K562 (cell line): ENCODE results near the gene BAIAP2. TPM values are rescaled to one million over a fixed set of nuclear protein-coding genes. Genes with fewer than 3 reads are reported as not detected.

ENCODE experiments used
- ATAC-seq: fragments of 200-7000 bp; cut with Tn5 transposase; 3 replicates; pipeline ENCODE4 v1.9.1; 2020; ENCODE audit warnings: moderate library complexity
- BruUV-seq: library from RNA; stranded (reverse); fragments of 400-500 nt; replicated peaks from 2 replicates; lab custom pipeline; 2021; lab: Mats Ljungman, UMichigan
- CTCF ChIA-PET: fragments of 300-600 bp; formaldehyde crosslinking; extraction: SDS; loops from one replicate; lab custom pipeline; 2021; ENCODE audit warnings: low intra/inter-chr PET ratio; lab: Yijun Ruan, JAX
- POLR2A ChIA-PET: fragments of 300-600, 350-650 bp; sonication (Branson Sonifier 250); formaldehyde crosslinking; extraction: SDS; loops from one replicate; lab custom pipeline; 2021; ENCODE audit warnings: antibody characterized with exemption, inconsistent platforms; lab: Yijun Ruan, JAX
- DNase-seq, 4 experiments: peaks; one replicate each; pipeline versions ENCODE4 v3.0.0 to v3.0.0-alpha.2; 2011 to 2018; ENCODE audit warnings: low spot score in 3 of 4, mixed read lengths in 3 of 4; ENCODE audit errors: extremely low read depth in 1 of 4
- FAIRE-seq: peaks from 2 replicates; lab custom pipeline; 2011; peaks lifted over from hg19 to GRCh38; lab: Jason Lieb, UNC
- H2AFZ ChIP-seq: 2 replicates; pipeline ENCODE4 v1.6.0; 2011; ENCODE audit warnings: low read depth, low read length, control low read depth, inconsistent platforms
- H3K27ac ChIP-seq: fragments of 200-600 bp; 3 replicates; pipeline ENCODE4 v1.8.0; 2011; ENCODE audit warnings: low read depth, mild to moderate bottlenecking, control low read depth, inconsistent platforms, low read length, moderate library complexity, mixed read lengths; ENCODE audit errors: extremely low read depth
- H3K27me3 ChIP-seq, 2 experiments: fragments of 300-600 bp in 1 of 2; 2 replicates in 1 of 2; 3 replicates in 1 of 2; pipeline versions ENCODE4 v1.6.0 to v1.8.0; 2011; ENCODE audit warnings: inconsistent platforms in 2 of 2, low read length in 2 of 2, mild to moderate bottlenecking in 1 of 2, mixed read lengths in 1 of 2, moderate library complexity in 1 of 2; ENCODE audit not compliant: control insufficient read depth in 2 of 2, insufficient read depth in 2 of 2
- H3K36me3 ChIP-seq: fragments of 300-600 bp; 3 replicates; pipeline ENCODE4 v1.8.0; 2011; ENCODE audit warnings: mild to moderate bottlenecking, low read length, inconsistent platforms; ENCODE audit not compliant: control insufficient read depth, insufficient read depth
- H3K4me1 ChIP-seq, 2 experiments: fragments of 200-600 bp in 1 of 2; replicated peaks in 1 of 2; 2 replicates in 1 of 2; 3 replicates in 1 of 2; pipeline versions ENCODE4 v1.5.1 to v1.8.0; 2011; ENCODE audit warnings: inconsistent platforms in 2 of 2, low read length in 2 of 2, mild to moderate bottlenecking in 1 of 2, mixed read lengths in 1 of 2, moderate library complexity in 1 of 2; ENCODE audit not compliant: control insufficient read depth in 2 of 2, insufficient read depth in 2 of 2
- H3K4me2 ChIP-seq: 2 replicates; pipeline ENCODE4 v1.6.1; 2011; ENCODE audit warnings: low read length, control low read depth, inconsistent platforms, mixed read lengths; ENCODE audit not compliant: insufficient read depth
- H3K4me3 ChIP-seq: fragments of 200-600 bp; sonication (generic), shearing (Covaris generic); 2 replicates; pipeline ENCODE4 v1.5.1; 2016; ENCODE audit warnings: control low read depth, inconsistent platforms
- H3K79me2 ChIP-seq: fragments of 200-600 bp; 3 replicates; pipeline ENCODE4 v1.8.0; 2011; ENCODE audit warnings: low read length, inconsistent platforms; ENCODE audit not compliant: control insufficient read depth, insufficient read depth
- H3K9ac ChIP-seq, 2 experiments: 2 replicates each; pipeline versions ENCODE4 v1.6.0 to v1.6.1; 2011; ENCODE audit warnings: low read depth in 2 of 2, low read length in 2 of 2, control low read depth in 1 of 2, inconsistent platforms in 1 of 2, mild to moderate bottlenecking in 1 of 2, mixed read lengths in 1 of 2; ENCODE audit not compliant: insufficient read depth in 1 of 2
- H3K9me1 ChIP-seq: one replicate; pipeline ENCODE4 v1.6.0; 2011; ENCODE audit warnings: inconsistent platforms, mild to moderate bottlenecking, low read length, moderate library complexity; ENCODE audit not compliant: control insufficient read depth, insufficient read depth
- H3K9me3 ChIP-seq: replicated peaks from 2 replicates; pipeline ENCODE4 v1.5.1; 2011; ENCODE audit warnings: low read depth, low read length, inconsistent platforms; ENCODE audit not compliant: control insufficient read depth, insufficient read depth
- H4K20me1 ChIP-seq: replicated peaks from 2 replicates; pipeline ENCODE4 v1.6.1; 2011; ENCODE audit warnings: low read length, inconsistent platforms, mixed read lengths; ENCODE audit not compliant: control insufficient read depth, insufficient read depth
- EGR1 ChIP-seq: fragments of 450-650 bp; conservative IDR thresholded peaks from 2 replicates; pipeline ENCODE4 v1.6.1; 2017; ENCODE audit warnings: mild to moderate bottlenecking
- NRF1 ChIP-seq, 2 experiments: fragments of 450-650 bp; IDR thresholded peaks in 1 of 2; conservative IDR thresholded peaks in 1 of 2; 2 replicates each; pipeline ENCODE4 v1.6.1; 2014; ENCODE audit warnings: mild to moderate bottlenecking in 2 of 2
- SP2 ChIP-seq: IDR thresholded peaks from 2 replicates; pipeline ENCODE4 v1.6.1; 2011; ENCODE audit warnings: mild to moderate bottlenecking, low read depth, low read length, moderate library complexity; ENCODE audit not compliant: poor library complexity, severe bottlenecking; ENCODE audit errors: extremely low read depth
- STAG1 ChIP-seq: sonication (generic); formaldehyde crosslinking; IDR thresholded peaks from 2 replicates; pipeline ENCODE4 v1.5.0; 2020; ENCODE audit warnings: missing genetic modification reagents, borderline replicate concordance
- ZNF165 ChIP-seq: fragments of 250-450 bp; sonication (Bioruptor Pico); IDR thresholded peaks from 2 replicates; pipeline ENCODE4 v1.4.0; 2020; ENCODE audit warnings: borderline replicate concordance
- WGBS: fragments of 100-300 bp; shearing (Covaris generic); methylation state at CpG from one replicate; pipeline ENCODE4 v1.1.6; 2016; ENCODE audit warnings: low coverage, mixed read lengths; ENCODE audit not compliant: insufficient coverage; ENCODE audit errors: missing lambda C conversion rate; 5-methylcytosine and 5-hydroxymethylcytosine counted together
- in situ Hi-C: fragments of 300-500 bp; cut with MboI; formaldehyde crosslinking; loops from 4 replicates; pipeline ENCODE4 v1.15.0; 2018; ENCODE audit warnings: inconsistent platforms, mixed read lengths
- intact Hi-C: fragments of 100-400 bp; cut with micrococcal nuclease; formaldehyde crosslinking; loops from 2 replicates; pipeline ENCODE4 v1.14.2; 2022
- polyA plus RNA-seq, 8 experiments: library from polyadenylated mRNA; depleted of rRNA in 4 of 8; stranded (reverse) in 5 of 8; unstranded in 3 of 8; fragments of >200 nt; fragmentation: Nextera tagmentation in 2 of 8; fragmentation: Illumina TruSeq in 1 of 8; extraction: Ambion mirVana in 2 of 8; extraction: Trizol in 1 of 8; gene quantifications; 2 replicates each; pipeline versions ENCODE4 v1.2.1 to v1.2.3, GENCODE V29; 2011 to 2014; ENCODE audit warnings: inconsistent platforms in 1 of 8, missing spikeins in 1 of 8
- total RNA-seq, 7 experiments: library from RNA; depleted of rRNA in 6 of 7; stranded (reverse); fragments of >200 nt in 6 of 7; fragmentation: Illumina TruSeq in 2 of 7; extraction: Trizol in 2 of 7; gene quantifications; 2 replicates each; pipeline versions ENCODE4 v1.2.1 to v1.2.3, GENCODE V29; 2011 to 2021; ENCODE audit warnings: low replicate concordance in 1 of 7
- TF ChIP-seq, protein P1 (sequence below): sonication (generic); formaldehyde crosslinking; IDR thresholded peaks from 2 replicates; pipeline ENCODE4 v1.8.0; 2022; ENCODE audit warnings: mild to moderate bottlenecking, missing genetic modification reagents

The BAIAP2 gene
- total and polyA plus RNA-seq, 9 of the 15 experiments (the other 6 are each of a cell fraction or from before 2014, with no cell fraction given) = 2.3 to 51.6 (median 18.4) TPM

DNA sequence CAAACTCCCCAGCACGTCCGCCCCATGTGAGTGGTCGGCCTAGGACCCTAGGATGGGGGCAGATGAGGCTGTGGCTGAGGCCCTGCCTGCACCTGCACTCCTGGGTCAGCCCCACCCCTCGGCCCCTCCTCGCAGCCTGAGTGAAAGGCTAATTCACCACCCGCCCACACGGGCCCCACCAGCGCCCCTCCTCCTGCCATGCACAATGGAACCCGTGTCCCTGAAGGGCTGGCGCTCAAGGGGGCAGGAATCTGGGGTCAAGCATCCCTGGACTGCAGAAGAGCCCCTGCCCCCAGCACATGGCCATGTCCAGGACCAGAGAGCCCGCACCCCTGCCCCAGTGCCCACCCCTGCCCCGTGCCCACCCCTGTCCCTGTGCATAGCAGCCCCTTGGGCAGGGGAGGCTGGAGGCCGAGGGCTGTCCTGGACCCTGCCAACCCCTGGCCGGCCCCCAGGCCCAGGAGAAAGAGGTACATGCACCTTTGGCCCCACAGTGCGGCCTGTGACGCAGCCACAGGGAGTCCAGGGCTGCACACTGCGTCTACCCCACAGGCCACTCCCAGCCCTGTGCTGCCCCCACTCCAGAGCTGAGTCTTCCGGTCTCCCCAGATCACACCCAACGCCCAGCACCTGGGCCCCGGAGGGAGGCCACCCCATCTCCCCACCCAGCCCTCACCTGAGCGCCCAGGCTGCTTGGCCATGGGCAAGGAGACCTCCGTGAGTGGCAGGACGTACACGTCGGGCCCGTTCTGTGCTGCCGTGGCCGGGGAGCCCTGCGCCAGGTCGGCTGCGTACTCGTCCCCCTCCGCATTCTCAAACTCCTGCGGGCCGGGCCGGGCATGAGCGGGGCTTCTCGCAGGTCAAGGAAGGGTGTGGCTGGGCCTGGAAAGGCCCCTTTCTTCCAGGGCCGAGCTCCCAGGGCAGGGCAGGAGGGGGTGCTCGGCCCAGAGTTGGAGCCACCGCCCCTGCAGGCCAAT lies 95.7 kb downstream of the BAIAP2 start:
- no peaks in the 10 kb centered on the region for H3K36me3 ChIP-seq
- ATAC-seq (no peak; the same call in 2 of the 3 replicates), FAIRE-seq (no peak), DNase-seq (peak in 1 of 4 experiments; percentile 41)
- intact Hi-C loops (no loop called here), in situ Hi-C loops (loop anchor here (25.0 kb wide), 1 partner anchor 107 kb away; the partner anchor contains the start of genes NDUFAF8 and TEPSIN)
- H4K20me1 ChIP-seq = peaks cover 6% of the 10 kb centered on the region
- no peak overlapping the region for H3K27ac ChIP-seq
- peaks cover 6 to 91% of the 10 kb centered on the region in 2 experiments; a peak in 4 of 5 replicates for H3K4me1 ChIP-seq
- WGBS = 11% methylated on average over 36 of the region's 41 CpGs
- H3K9ac ChIP-seq = no peak overlapping the region
- H3K79me2 ChIP-seq = no peaks in the 10 kb centered on the region
- no peak overlapping the region for H2AFZ ChIP-seq
- no peak overlapping the region for H3K4me2 ChIP-seq
- no TSS peak for BruUV-seq
- no peaks in the 10 kb centered on the region for H3K9me1 ChIP-seq
- peaks cover 9 to 30% of the 10 kb centered on the region in 2 experiments; a peak in 4 of 5 replicates for H3K27me3 ChIP-seq
- ChIA-PET POLR2A (interaction anchor here (1.9 kb wide), 1 partner anchor 9 kb away, joined by 6 read pairs; no protein-coding TSS in a partner anchor), CTCF (no interaction called here)
- H3K9me3 ChIP-seq = no peaks in the 10 kb centered on the region
- no peak overlapping the region for H3K4me3 ChIP-seq
- TF ChIP-seq, protein P1, sequence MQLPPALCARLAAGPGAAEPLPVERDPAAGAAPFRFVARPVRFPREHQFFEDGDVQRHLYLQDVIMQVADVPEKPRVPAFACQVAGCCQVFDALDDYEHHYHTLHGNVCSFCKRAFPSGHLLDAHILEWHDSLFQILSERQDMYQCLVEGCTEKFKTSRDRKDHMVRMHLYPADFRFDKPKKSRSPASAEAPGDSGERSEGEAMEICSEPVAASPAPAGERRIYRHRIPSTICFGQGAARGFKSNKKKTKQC = no peak
- TF ChIP-seq ZNF165 (no peak), SP2 (no peak), STAG1 (CRISPR knock-in tag) (no peak), NRF1 (conservative IDR thresholded peaks at IDR 0.05 in 1 of 2, IDR thresholded peaks at IDR 0.05 in 1 of 2) (peak in 1 of 2 experiments; percentile 22; a peak in 2 of 4 replicates), EGR1 (0 out of 2 replicates have a peak, but pooled peaks have one; percentile 18)
